K562 (cell line): ENCODE measurements around the gene SCRN1. TPM values are rescaled to one million over a fixed set of nuclear protein-coding genes. Genes with fewer than 3 reads are reported as not detected.

Experiments used
- ARID2 ChIP-seq: fragments of 450-650 bp; IDR thresholded peaks from 2 replicates; pipeline ENCODE4 v1.6.1; 2017; ENCODE audit warnings: antibody characterized with exemption, mild to moderate bottlenecking
- CHD4 ChIP-seq: fragments of 200-600 bp; sonication (generic); IDR thresholded peaks from 3 replicates; pipeline ENCODE4 v1.6.1; 2012; ENCODE audit warnings: low read depth, mild to moderate bottlenecking, mixed read lengths, low read length, inconsistent platforms; ENCODE audit not compliant: insufficient read depth, insufficient replicate concordance, poor library complexity, severe bottlenecking
- HDAC2 ChIP-seq: fragments of 450-650 bp; IDR thresholded peaks from 2 replicates; pipeline ENCODE4 v1.6.1; 2016; ENCODE audit warnings: mild to moderate bottlenecking
- JUN ChIP-seq, 2 experiments: sonication (generic) in 1 of 2; formaldehyde crosslinking in 1 of 2; IDR thresholded peaks; 2 replicates each; pipeline versions ENCODE4 v1.6.1 to v1.8.0; 2012 to 2022; ENCODE audit warnings: borderline replicate concordance in 2 of 2, mild to moderate bottlenecking in 2 of 2, improper control_type of control experiment in 1 of 2, low read depth in 1 of 2, low read length in 1 of 2, missing genetic modification reagents in 1 of 2
- MXI1 ChIP-seq: IDR thresholded peaks from 2 replicates; pipeline ENCODE4 v1.6.1; 2011; ENCODE audit warnings: low read depth, mild to moderate bottlenecking, improper control_type of control experiment, low read length
- NCOA2 ChIP-seq, 2 experiments: fragments of 450-650 bp; IDR thresholded peaks; 2 replicates each; pipeline ENCODE4 v1.6.1; 2018; ENCODE audit warnings: mild to moderate bottlenecking in 2 of 2, moderate library complexity in 1 of 2; ENCODE audit not compliant: partially characterized antibody in 2 of 2
- NONO ChIP-seq, 2 experiments: fragments of 200-400 bp in 1 of 2; fragments of 450-650 bp in 1 of 2; formaldehyde crosslinking in 1 of 2; IDR thresholded peaks; 2 replicates each; pipeline ENCODE4 v1.6.1; 2017; ENCODE audit warnings: low read depth in 2 of 2, mild to moderate bottlenecking in 2 of 2, moderate library complexity in 2 of 2, low read length in 1 of 2
- STAT5A ChIP-seq: IDR thresholded peaks from 2 replicates; pipeline ENCODE4 v1.6.1; 2012; ENCODE audit warnings: low read length, inconsistent platforms, borderline replicate concordance
- polyA plus RNA-seq, 8 experiments: library from polyadenylated mRNA; depleted of rRNA in 4 of 8; stranded (reverse) in 5 of 8; unstranded in 3 of 8; fragments of >200 nt; fragmentation: Nextera tagmentation in 2 of 8; fragmentation: Illumina TruSeq in 1 of 8; extraction: Ambion mirVana in 2 of 8; extraction: Trizol in 1 of 8; gene quantifications; 2 replicates each; pipeline versions ENCODE4 v1.2.1 to v1.2.3, GENCODE V29; 2011 to 2014; ENCODE audit warnings: inconsistent platforms in 1 of 8, missing spikeins in 1 of 8
- total RNA-seq, 7 experiments: library from RNA; depleted of rRNA in 6 of 7; stranded (reverse); fragments of >200 nt in 6 of 7; fragmentation: Illumina TruSeq in 2 of 7; extraction: Trizol in 2 of 7; gene quantifications; 2 replicates each; pipeline versions ENCODE4 v1.2.1 to v1.2.3, GENCODE V29; 2011 to 2021; ENCODE audit warnings: low replicate concordance in 1 of 7
- TF ChIP-seq, protein P1 (sequence below): fragments of 200-800 bp; sonication (Bioruptor generic); IDR thresholded peaks from 2 replicates; pipeline ENCODE4 v1.6.1; 2017; ENCODE audit warnings: missing genetic modification characterization, missing compliant biosample characterization
- TF ChIP-seq, protein P2 (sequence below): fragments of 150-350 bp; conservative IDR thresholded peaks from 2 replicates; pipeline ENCODE4 v1.6.1; 2014; ENCODE audit warnings: low read length

The SCRN1 gene
- total and polyA plus RNA-seq, 9 of the 15 experiments (the other 6 are each of a cell fraction or from before 2014, with no cell fraction given) = 0.13 to 1.4 (median 0.20) TPM

- TF ChIP-seq, protein P1, sequence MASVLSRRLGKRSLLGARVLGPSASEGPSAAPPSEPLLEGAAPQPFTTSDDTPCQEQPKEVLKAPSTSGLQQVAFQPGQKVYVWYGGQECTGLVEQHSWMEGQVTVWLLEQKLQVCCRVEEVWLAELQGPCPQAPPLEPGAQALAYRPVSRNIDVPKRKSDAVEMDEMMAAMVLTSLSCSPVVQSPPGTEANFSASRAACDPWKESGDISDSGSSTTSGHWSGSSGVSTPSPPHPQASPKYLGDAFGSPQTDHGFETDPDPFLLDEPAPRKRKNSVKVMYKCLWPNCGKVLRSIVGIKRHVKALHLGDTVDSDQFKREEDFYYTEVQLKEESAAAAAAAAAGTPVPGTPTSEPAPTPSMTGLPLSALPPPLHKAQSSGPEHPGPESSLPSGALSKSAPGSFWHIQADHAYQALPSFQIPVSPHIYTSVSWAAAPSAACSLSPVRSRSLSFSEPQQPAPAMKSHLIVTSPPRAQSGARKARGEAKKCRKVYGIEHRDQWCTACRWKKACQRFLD (CRISPR knock-in tag) = 0 out of 2 replicates have a peak, but pooled peaks have one; percentile 16
- TF ChIP-seq ARID2 (no peak), NONO (IDR thresholded peaks at IDR 0.05; ENCODE audit: low read depth in 2 of 2, low read length in 1 of 2) (no peak), NCOA2 (IDR thresholded peaks at IDR 0.05; ENCODE audit: partially characterized antibody in 2 of 2) (no peak), JUN (IDR thresholded peaks at IDR 0.05; ENCODE audit: borderline replicate concordance, low read depth, low read length) (no peak), JUN (CRISPR knock-in tag; IDR thresholded peaks at IDR 0.05; ENCODE audit: borderline replicate concordance) (no peak), CHD4 (peak; percentile 3), HDAC2 (no peak), STAT5A (0 out of 2 replicates have a peak, but pooled peaks have one; percentile 11), MXI1 (no peak)
- TF ChIP-seq, protein P2, sequence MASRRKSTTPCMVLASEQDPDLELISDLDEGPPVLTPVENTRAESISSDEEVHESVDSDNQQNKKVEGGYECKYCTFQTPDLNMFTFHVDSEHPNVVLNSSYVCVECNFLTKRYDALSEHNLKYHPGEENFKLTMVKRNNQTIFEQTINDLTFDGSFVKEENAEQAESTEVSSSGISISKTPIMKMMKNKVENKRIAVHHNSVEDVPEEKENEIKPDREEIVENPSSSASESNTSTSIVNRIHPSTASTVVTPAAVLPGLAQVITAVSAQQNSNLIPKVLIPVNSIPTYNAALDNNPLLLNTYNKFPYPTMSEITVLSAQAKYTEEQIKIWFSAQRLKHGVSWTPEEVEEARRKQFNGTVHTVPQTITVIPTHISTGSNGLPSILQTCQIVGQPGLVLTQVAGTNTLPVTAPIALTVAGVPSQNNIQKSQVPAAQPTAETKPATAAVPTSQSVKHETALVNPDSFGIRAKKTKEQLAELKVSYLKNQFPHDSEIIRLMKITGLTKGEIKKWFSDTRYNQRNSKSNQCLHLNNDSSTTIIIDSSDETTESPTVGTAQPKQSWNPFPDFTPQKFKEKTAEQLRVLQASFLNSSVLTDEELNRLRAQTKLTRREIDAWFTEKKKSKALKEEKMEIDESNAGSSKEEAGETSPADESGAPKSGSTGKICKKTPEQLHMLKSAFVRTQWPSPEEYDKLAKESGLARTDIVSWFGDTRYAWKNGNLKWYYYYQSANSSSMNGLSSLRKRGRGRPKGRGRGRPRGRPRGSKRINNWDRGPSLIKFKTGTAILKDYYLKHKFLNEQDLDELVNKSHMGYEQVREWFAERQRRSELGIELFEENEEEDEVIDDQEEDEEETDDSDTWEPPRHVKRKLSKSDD = no peak
Measured at GRCh38 chr7:30027740-30028215, 38.2 kb upstream of the SCRN1 start (continued).
